WTC11 (cell line): ENCODE measurements around the gene TSHZ3. TPM values are rescaled to one million over a fixed set of nuclear protein-coding genes. Genes with fewer than 3 reads are reported as not detected.

Experiments
- ATAC-seq: fragments of 200-7000 bp; cut with Tn5 transposase; 2 replicates; pipeline ENCODE4 v1.10.0; 2021; ENCODE audit warnings: mild to moderate bottlenecking, moderate library complexity
- CTCF ChIA-PET: fragments of 300-600 bp; sonication (Branson Sonifier 250); formaldehyde crosslinking; loops from one replicate; lab custom pipeline; 2021; ENCODE audit warnings: antibody characterized with exemption; lab: Charles Lee
- POLR2A ChIA-PET: fragments of 350-600 bp; sonication (Branson Sonifier 250); formaldehyde crosslinking; loops from one replicate; lab custom pipeline; 2021; ENCODE audit warnings: antibody characterized with exemption; lab: Charles Lee
- DNase-seq: peaks from one replicate; pipeline ENCODE4 v3.0.0; 2021; ENCODE audit warnings: low spot score
- H3K27ac Mint-ChIP-seq: 2 replicates; pipeline ENCODE4 v1.8.0; 2021; ENCODE audit warnings: mixed read lengths
- H3K27me3 Mint-ChIP-seq: 2 replicates; pipeline ENCODE4 v1.8.0; 2021; ENCODE audit warnings: low read depth, mild to moderate bottlenecking, moderate library complexity, mixed read lengths
- H3K36me3 Mint-ChIP-seq: 2 replicates; pipeline ENCODE4 v1.8.0; 2021; ENCODE audit warnings: mixed read lengths
- H3K4me1 Mint-ChIP-seq: 2 replicates; pipeline ENCODE4 v1.8.0; 2022; ENCODE audit warnings: mixed read lengths
- H3K4me3 Mint-ChIP-seq: 2 replicates; pipeline ENCODE4 v1.8.0; 2021; ENCODE audit warnings: mild to moderate bottlenecking, moderate library complexity, mixed read lengths
- H3K9me3 Mint-ChIP-seq: 2 replicates; pipeline ENCODE4 v1.8.0; 2021; ENCODE audit warnings: mixed read lengths
- CREB1 ChIP-seq: sonication (generic); formaldehyde crosslinking; IDR thresholded peaks from 2 replicates; pipeline ENCODE4 v1.8.0; 2023; ENCODE audit warnings: mild to moderate bottlenecking, missing genetic modification reagents
- ETV6 ChIP-seq: sonication (generic); formaldehyde crosslinking; IDR thresholded peaks from 2 replicates; pipeline ENCODE4 v1.8.1; 2022; ENCODE audit warnings: mild to moderate bottlenecking, missing genetic modification reagents
- FOXK1 ChIP-seq: sonication (generic); formaldehyde crosslinking; IDR thresholded peaks from 2 replicates; pipeline ENCODE4 v1.8.0; 2022; ENCODE audit warnings: mild to moderate bottlenecking, moderate library complexity, missing genetic modification reagents
- FOXP1 ChIP-seq: sonication (generic); formaldehyde crosslinking; IDR thresholded peaks from 2 replicates; pipeline ENCODE4 v1.8.0; 2022; ENCODE audit warnings: missing genetic modification reagents, mild to moderate bottlenecking, moderate library complexity, borderline replicate concordance
- MXD4 ChIP-seq: fragments of 250-450 bp; sonication (Bioruptor Pico); IDR thresholded peaks from 2 replicates; pipeline ENCODE4 v1.8.0; 2021; ENCODE audit warnings: mild to moderate bottlenecking, moderate library complexity, borderline replicate concordance
- NR1H2 ChIP-seq: sonication (generic); formaldehyde crosslinking; IDR thresholded peaks from 2 replicates; pipeline ENCODE4 v1.9.0; 2021; ENCODE audit warnings: mild to moderate bottlenecking, moderate library complexity, missing genetic modification reagents
- TCF7 ChIP-seq: sonication (generic); formaldehyde crosslinking; IDR thresholded peaks from 2 replicates; pipeline ENCODE4 v1.8.0; 2022; ENCODE audit warnings: mild to moderate bottlenecking, low read depth, missing genetic modification reagents, moderate library complexity
- TEAD1 ChIP-seq: sonication (generic); formaldehyde crosslinking; IDR thresholded peaks from 2 replicates; pipeline ENCODE4 v1.8.0; 2022; ENCODE audit warnings: mild to moderate bottlenecking, missing genetic modification reagents
- ZNF219 ChIP-seq: sonication (generic); formaldehyde crosslinking; IDR thresholded peaks from 2 replicates; pipeline ENCODE4 v1.8.0; 2023; ENCODE audit warnings: missing genetic modification reagents, mild to moderate bottlenecking, borderline replicate concordance
- ZNF232 ChIP-seq: sonication (generic); formaldehyde crosslinking; IDR thresholded peaks from 2 replicates; pipeline ENCODE4 v1.8.0; 2022; ENCODE audit warnings: mild to moderate bottlenecking, missing genetic modification reagents
- ZNF317 ChIP-seq: sonication (generic); formaldehyde crosslinking; IDR thresholded peaks from 2 replicates; pipeline ENCODE4 v1.8.1; 2023; ENCODE audit warnings: low read depth, mild to moderate bottlenecking, moderate library complexity, missing genetic modification reagents, borderline replicate concordance
- ZNF423 ChIP-seq: fragments of 250-450 bp; sonication (Bioruptor Pico); IDR thresholded peaks from 2 replicates; pipeline ENCODE4 v2.1.2; 2022; ENCODE audit warnings: mild to moderate bottlenecking, moderate library complexity
- ZNF671 ChIP-seq: fragments of 250-450 bp; sonication (Bioruptor Pico); IDR thresholded peaks from 2 replicates; pipeline ENCODE4 v1.8.0; 2021; ENCODE audit warnings: mild to moderate bottlenecking
- total RNA-seq: library from RNA; stranded (reverse); gene quantifications from 3 replicates; pipeline ENCODE4 v1.2.3, GENCODE V29; 2021
- TF ChIP-seq, protein P1 (sequence below): sonication (generic); formaldehyde crosslinking; IDR thresholded peaks from 2 replicates; pipeline ENCODE4 v1.8.0; 2022; ENCODE audit warnings: mild to moderate bottlenecking, missing genetic modification reagents
- TF ChIP-seq, protein P2 (sequence below): fragments of 250-450 bp; sonication (Bioruptor Pico); IDR thresholded peaks from 2 replicates; pipeline ENCODE4 v1.9.0; 2021; ENCODE audit warnings: moderate library complexity, mild to moderate bottlenecking, inconsistent platforms, borderline replicate concordance
- TF ChIP-seq, protein P3 (sequence below): sonication (generic); formaldehyde crosslinking; IDR thresholded peaks from 2 replicates; pipeline ENCODE4 v1.8.0; 2022; ENCODE audit warnings: missing genetic modification reagents
- TF ChIP-seq, protein P4 (sequence below): fragments of 250-450 bp; sonication (Bioruptor Pico); IDR thresholded peaks from 2 replicates; pipeline ENCODE4 v2.1.2; 2022; ENCODE audit warnings: mild to moderate bottlenecking, moderate library complexity
- TF ChIP-seq, protein P5 (sequence below): fragments of 200-600 bp; IDR thresholded peaks from 2 replicates; pipeline ENCODE4 v1.8.0; 2022; ENCODE audit warnings: antibody characterized with exemption
- TF ChIP-seq, protein P6 (sequence below): sonication (generic); formaldehyde crosslinking; IDR thresholded peaks from 2 replicates; pipeline ENCODE4 v1.8.0; 2023; ENCODE audit warnings: mild to moderate bottlenecking, missing genetic modification reagents
- TF ChIP-seq, protein P7 (sequence below): sonication (generic); formaldehyde crosslinking; conservative IDR thresholded peaks from 2 replicates; pipeline ENCODE4 v1.8.1; 2022; ENCODE audit warnings: mild to moderate bottlenecking, missing genetic modification reagents

The TSHZ3 gene
- total RNA-seq, 1 experiment from 2014 or later: 21.4 TPM

DNA sequence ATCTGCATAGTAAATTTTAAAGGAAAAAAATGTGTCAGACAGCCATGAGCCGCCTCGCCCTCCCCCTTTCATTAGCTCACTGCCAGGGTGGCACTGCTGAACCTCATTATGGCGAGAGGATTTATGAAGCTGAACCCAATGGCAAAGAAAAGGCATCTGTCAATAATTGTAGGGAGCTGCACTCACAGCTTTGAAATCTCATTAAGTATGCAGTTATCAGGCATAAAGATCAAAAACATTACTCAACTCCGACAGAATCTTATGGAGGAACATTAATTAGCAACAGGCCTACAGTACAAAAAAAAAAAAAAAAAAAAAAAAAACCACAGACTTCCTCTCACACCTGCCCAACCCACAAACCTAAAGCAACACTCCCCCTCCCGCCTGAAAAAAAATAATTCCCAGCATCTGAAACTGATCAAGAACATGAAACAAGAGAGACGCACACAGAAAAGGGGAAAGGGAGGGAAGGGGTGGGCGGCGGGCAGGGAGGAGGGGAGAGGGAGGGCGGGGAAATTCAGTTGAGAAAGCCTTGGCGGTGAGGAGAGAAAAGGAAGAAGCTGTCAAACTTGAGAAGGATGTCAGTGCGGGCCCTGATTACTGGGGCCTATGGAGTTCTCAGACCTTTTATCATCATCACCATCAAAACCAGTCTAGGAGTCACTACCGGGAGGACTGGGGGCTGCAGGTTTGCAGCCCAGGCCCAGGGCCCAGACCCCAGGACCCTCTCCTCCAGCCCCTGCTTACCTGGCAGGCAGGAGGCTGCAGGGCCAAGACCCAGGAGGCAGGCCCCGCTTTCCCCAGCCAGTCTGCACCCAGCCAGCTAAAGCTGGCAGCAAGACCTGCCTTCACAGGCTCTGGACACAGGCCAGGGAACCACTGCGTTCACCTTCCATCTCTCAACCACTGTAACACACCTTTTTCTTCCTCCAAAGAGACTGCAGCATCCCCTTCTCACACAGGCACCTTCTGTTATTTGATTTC is 8.9 kb downstream of the TSHZ3 start:
- TF ChIP-seq ZNF317 (CRISPR knock-in tag) (no peak), ZNF671 (CRISPR knock-in tag) (no peak), FOXK1 (no peak), MXD4 (CRISPR knock-in tag) (no peak), ZNF219 (CRISPR knock-in tag) (no peak), TCF7 (CRISPR knock-in tag) (no peak), ZNF423 (CRISPR knock-in tag) (no peak), TEAD1 (CRISPR knock-in tag) (no peak)
- TF ChIP-seq, protein P1, sequence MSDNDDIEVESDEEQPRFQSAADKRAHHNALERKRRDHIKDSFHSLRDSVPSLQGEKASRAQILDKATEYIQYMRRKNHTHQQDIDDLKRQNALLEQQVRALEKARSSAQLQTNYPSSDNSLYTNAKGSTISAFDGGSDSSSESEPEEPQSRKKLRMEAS (CRISPR knock-in tag): no peak
- TF ChIP-seq, protein P2, sequence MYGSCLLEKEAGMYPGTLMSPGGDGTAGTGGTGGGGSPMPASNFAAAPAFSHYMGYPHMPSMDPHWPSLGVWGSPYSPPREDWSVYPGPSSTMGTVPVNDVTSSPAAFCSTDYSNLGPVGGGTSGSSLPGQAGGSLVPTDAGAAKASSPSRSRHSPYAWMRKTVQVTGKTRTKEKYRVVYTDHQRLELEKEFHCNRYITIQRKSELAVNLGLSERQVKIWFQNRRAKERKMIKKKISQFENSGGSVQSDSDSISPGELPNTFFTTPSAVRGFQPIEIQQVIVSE (CRISPR knock-in tag): no peak
- TF ChIP-seq, protein P3, sequence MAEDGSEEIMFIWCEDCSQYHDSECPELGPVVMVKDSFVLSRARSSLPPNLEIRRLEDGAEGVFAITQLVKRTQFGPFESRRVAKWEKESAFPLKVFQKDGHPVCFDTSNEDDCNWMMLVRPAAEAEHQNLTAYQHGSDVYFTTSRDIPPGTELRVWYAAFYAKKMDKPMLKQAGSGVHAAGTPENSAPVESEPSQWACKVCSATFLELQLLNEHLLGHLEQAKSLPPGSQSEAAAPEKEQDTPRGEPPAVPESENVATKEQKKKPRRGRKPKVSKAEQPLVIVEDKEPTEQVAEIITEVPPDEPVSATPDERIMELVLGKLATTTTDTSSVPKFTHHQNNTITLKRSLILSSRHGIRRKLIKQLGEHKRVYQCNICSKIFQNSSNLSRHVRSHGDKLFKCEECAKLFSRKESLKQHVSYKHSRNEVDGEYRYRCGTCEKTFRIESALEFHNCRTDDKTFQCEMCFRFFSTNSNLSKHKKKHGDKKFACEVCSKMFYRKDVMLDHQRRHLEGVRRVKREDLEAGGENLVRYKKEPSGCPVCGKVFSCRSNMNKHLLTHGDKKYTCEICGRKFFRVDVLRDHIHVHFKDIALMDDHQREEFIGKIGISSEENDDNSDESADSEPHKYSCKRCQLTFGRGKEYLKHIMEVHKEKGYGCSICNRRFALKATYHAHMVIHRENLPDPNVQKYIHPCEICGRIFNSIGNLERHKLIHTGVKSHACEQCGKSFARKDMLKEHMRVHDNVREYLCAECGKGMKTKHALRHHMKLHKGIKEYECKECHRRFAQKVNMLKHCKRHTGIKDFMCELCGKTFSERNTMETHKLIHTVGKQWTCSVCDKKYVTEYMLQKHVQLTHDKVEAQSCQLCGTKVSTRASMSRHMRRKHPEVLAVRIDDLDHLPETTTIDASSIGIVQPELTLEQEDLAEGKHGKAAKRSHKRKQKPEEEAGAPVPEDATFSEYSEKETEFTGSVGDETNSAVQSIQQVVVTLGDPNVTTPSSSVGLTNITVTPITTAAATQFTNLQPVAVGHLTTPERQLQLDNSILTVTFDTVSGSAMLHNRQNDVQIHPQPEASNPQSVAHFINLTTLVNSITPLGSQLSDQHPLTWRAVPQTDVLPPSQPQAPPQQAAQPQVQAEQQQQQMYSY (CRISPR knock-in tag): no peak
- TF ChIP-seq, protein P4, sequence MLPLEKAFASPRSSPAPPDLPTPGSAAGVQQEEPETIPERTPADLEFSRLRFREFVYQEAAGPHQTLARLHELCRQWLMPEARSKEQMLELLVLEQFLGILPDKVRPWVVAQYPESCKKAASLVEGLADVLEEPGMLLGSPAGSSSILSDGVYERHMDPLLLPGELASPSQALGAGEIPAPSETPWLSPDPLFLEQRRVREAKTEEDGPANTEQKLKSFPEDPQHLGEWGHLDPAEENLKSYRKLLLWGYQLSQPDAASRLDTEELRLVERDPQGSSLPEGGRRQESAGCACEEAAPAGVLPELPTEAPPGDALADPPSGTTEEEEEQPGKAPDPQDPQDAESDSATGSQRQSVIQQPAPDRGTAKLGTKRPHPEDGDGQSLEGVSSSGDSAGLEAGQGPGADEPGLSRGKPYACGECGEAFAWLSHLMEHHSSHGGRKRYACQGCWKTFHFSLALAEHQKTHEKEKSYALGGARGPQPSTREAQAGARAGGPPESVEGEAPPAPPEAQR: no peak
- TF ChIP-seq, protein P5, sequence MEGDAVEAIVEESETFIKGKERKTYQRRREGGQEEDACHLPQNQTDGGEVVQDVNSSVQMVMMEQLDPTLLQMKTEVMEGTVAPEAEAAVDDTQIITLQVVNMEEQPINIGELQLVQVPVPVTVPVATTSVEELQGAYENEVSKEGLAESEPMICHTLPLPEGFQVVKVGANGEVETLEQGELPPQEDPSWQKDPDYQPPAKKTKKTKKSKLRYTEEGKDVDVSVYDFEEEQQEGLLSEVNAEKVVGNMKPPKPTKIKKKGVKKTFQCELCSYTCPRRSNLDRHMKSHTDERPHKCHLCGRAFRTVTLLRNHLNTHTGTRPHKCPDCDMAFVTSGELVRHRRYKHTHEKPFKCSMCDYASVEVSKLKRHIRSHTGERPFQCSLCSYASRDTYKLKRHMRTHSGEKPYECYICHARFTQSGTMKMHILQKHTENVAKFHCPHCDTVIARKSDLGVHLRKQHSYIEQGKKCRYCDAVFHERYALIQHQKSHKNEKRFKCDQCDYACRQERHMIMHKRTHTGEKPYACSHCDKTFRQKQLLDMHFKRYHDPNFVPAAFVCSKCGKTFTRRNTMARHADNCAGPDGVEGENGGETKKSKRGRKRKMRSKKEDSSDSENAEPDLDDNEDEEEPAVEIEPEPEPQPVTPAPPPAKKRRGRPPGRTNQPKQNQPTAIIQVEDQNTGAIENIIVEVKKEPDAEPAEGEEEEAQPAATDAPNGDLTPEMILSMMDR: no peak
- no peak for DNase-seq
- peak overlapping the region; percentile 57 for H3K27ac Mint-ChIP-seq
- ChIA-PET CTCF (interaction anchor here (0.5 to 4.3 kb wide), 8 partner anchors 9 to 540 kb away, joined by 3 to 34 read pairs (median 5); no protein-coding TSS in a partner anchor), POLR2A (no interaction called here)
- no peak overlapping the region for H3K4me3 Mint-ChIP-seq
- H3K27me3 Mint-ChIP-seq: no peaks in the 10 kb centered on the region
- ATAC-seq: no peak
- H3K9me3 Mint-ChIP-seq: no peaks in the 10 kb centered on the region
- peaks cover 89% of the 10 kb centered on the region for H3K4me1 Mint-ChIP-seq
- peaks cover 15% of the 10 kb centered on the region for H3K36me3 Mint-ChIP-seq

DNA sequence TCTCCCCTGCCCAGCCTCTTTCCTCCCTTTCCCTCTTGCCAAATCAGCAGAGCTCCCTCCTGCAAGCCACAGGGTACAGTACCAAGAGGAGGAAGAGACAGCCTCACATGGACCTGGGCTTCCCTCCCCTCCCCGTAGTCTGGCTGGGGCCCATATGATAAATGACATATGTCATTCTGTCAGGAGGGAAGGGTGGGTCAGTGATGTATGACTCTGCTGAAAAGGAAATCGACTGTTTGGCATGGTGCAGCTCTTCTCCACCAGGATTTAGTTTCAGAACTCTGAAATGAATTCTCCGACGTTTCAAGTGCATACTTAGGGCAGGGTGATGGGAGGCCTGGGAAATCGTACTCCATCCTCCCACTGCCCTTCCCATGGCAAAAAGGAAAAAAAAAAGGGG is 9.8 kb downstream of the TSHZ3 start:
- no peak for DNase-seq
- POLR2A ChIA-PET: no interaction called here
- CTCF ChIA-PET: interaction anchor here (0.7 to 4.3 kb wide), 10 partner anchors 8 to 650 kb away, joined by 3 to 34 read pairs (median 5); no protein-coding TSS in a partner anchor
- ATAC-seq: no peak
- H3K4me1 Mint-ChIP-seq: peaks cover 89% of the 10 kb centered on the region
- peak overlapping the region; percentile 62; the same call in 1 of the 2 replicates for H3K27ac Mint-ChIP-seq
- no peaks in the 10 kb centered on the region for H3K27me3 Mint-ChIP-seq
- H3K36me3 Mint-ChIP-seq: peaks cover 12% of the 10 kb centered on the region
- H3K9me3 Mint-ChIP-seq: no peaks in the 10 kb centered on the region
- no peak overlapping the region for H3K4me3 Mint-ChIP-seq
- no peak for TF ChIP-seq NR1H2 (CRISPR knock-in tag)
- TF ChIP-seq ETV6 (CRISPR knock-in tag): no peak
- no peak for TF ChIP-seq TEAD1 (CRISPR knock-in tag)
- TF ChIP-seq ZNF232 (CRISPR knock-in tag): no peak
- no peak for TF ChIP-seq FOXP1 (CRISPR knock-in tag)
- TF ChIP-seq, protein P6, sequence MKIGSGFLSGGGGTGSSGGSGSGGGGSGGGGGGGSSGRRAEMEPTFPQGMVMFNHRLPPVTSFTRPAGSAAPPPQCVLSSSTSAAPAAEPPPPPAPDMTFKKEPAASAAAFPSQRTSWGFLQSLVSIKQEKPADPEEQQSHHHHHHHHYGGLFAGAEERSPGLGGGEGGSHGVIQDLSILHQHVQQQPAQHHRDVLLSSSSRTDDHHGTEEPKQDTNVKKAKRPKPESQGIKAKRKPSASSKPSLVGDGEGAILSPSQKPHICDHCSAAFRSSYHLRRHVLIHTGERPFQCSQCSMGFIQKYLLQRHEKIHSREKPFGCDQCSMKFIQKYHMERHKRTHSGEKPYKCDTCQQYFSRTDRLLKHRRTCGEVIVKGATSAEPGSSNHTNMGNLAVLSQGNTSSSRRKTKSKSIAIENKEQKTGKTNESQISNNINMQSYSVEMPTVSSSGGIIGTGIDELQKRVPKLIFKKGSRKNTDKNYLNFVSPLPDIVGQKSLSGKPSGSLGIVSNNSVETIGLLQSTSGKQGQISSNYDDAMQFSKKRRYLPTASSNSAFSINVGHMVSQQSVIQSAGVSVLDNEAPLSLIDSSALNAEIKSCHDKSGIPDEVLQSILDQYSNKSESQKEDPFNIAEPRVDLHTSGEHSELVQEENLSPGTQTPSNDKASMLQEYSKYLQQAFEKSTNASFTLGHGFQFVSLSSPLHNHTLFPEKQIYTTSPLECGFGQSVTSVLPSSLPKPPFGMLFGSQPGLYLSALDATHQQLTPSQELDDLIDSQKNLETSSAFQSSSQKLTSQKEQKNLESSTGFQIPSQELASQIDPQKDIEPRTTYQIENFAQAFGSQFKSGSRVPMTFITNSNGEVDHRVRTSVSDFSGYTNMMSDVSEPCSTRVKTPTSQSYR (CRISPR knock-in tag): no peak
- TF ChIP-seq, protein P7, sequence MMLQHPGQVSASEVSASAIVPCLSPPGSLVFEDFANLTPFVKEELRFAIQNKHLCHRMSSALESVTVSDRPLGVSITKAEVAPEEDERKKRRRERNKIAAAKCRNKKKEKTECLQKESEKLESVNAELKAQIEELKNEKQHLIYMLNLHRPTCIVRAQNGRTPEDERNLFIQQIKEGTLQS (CRISPR knock-in tag): no peak
- no peak for TF ChIP-seq CREB1 (CRISPR knock-in tag)
- no peak for TF ChIP-seq MXD4 (CRISPR knock-in tag)
